Fibroblast of lung (primary cell): ENCODE measurements around the gene PKNOX2. TPM values are rescaled to one million over a fixed set of nuclear protein-coding genes. Genes with fewer than 3 reads are reported as not detected.
A peak's percentile ranks its signal among the peaks of the same experiment; 100 is the strongest.

Experiments used
- DNase-seq, 2 donors: peaks; one replicate each; pipeline versions ENCODE4 v3.0.0 to v3.0.0-alpha.2; 2010; ENCODE audit warnings: low read depth in 2 of 2
- H2AFZ ChIP-seq: 2 replicates; pipeline ENCODE4 v1.5.1; 2012; ENCODE audit warnings: low read length, control low read depth, inconsistent platforms
- H3K27ac ChIP-seq: 2 replicates; pipeline ENCODE4 v1.5.1; 2011; ENCODE audit warnings: low read length, control low read depth; ENCODE audit not compliant: insufficient read depth
- H3K27me3 ChIP-seq: 2 replicates; pipeline ENCODE4 v1.5.1; 2011; ENCODE audit warnings: mild to moderate bottlenecking, low read length; ENCODE audit not compliant: control insufficient read depth, insufficient read depth
- H3K36me3 ChIP-seq: 2 replicates; pipeline ENCODE4 v1.5.1; 2011; ENCODE audit warnings: low read length; ENCODE audit not compliant: control insufficient read depth, insufficient read depth
- H3K4me1 ChIP-seq: 2 replicates; pipeline ENCODE4 v1.5.1; 2011; ENCODE audit warnings: low read length; ENCODE audit not compliant: control insufficient read depth, insufficient read depth; ENCODE audit errors: extremely low read depth
- H3K4me2 ChIP-seq: 2 replicates; pipeline ENCODE4 v1.5.1; 2011; ENCODE audit warnings: low read length, control low read depth; ENCODE audit not compliant: insufficient read depth; ENCODE audit errors: extremely low read depth
- H3K4me3 ChIP-seq, 4 experiments: fragments of 200-600 bp in 1 of 4; sonication (generic) in 1 of 4; replicated peaks in 1 of 4; 2 replicates each; pipeline ENCODE4 v1.5.1; 2011 to 2016; ENCODE audit warnings: low read length in 4 of 4, low read depth in 3 of 4, mild to moderate bottlenecking in 3 of 4, control low read depth in 2 of 4, inconsistent platforms in 1 of 4, mixed read lengths in 1 of 4; ENCODE audit not compliant: insufficient read depth in 1 of 4; ENCODE audit errors: control extremely low read depth in 1 of 4
- H3K79me2 ChIP-seq: 2 replicates; pipeline ENCODE4 v1.5.1; 2012; ENCODE audit warnings: mild to moderate bottlenecking, low read length, inconsistent platforms; ENCODE audit not compliant: control insufficient read depth, insufficient read depth
- H3K9ac ChIP-seq: 2 replicates; pipeline ENCODE4 v1.5.1; 2011; ENCODE audit warnings: mild to moderate bottlenecking, low read length, control low read depth; ENCODE audit not compliant: insufficient read depth
- H3K9me3 ChIP-seq: 2 replicates; pipeline ENCODE4 v1.5.1; 2012; ENCODE audit warnings: low read depth, low read length; ENCODE audit not compliant: control insufficient read depth, insufficient read depth
- H4K20me1 ChIP-seq: 2 replicates; pipeline ENCODE4 v1.5.1; 2011; ENCODE audit warnings: low read length; ENCODE audit not compliant: control insufficient read depth, insufficient read depth; ENCODE audit errors: extremely low read depth
- CTCF ChIP-seq, 2 donors: IDR thresholded peaks in 1 of 2; conservative IDR thresholded peaks in 1 of 2; 1 replicate in 1 of 2; 2 replicates in 1 of 2; pipeline ENCODE4 v1.5.1; 2011 to 2012; ENCODE audit warnings: low read length in 2 of 2, control low read depth in 1 of 2, inconsistent platforms in 1 of 2, low read depth in 1 of 2, mild to moderate bottlenecking in 1 of 2
- EZH2 ChIP-seq: IDR thresholded peaks from 2 replicates; pipeline ENCODE4 v1.5.1; 2012; ENCODE audit warnings: low read length, control low read depth, mild to moderate bottlenecking; ENCODE audit errors: missing control alignments
- polyA plus RNA-seq, 2 donors: library from polyadenylated mRNA; depleted of rRNA in 1 of 2; stranded (reverse) in 1 of 2; unstranded in 1 of 2; fragments of >200 nt; gene quantifications; 2 replicates each; pipeline ENCODE4 v1.2.1, GENCODE V29; 2011 to 2012; ENCODE audit warnings: missing spikeins in 1 of 2
- total RNA-seq: library from RNA; depleted of rRNA; stranded (reverse); fragments of >200 nt; gene quantifications from 2 replicates; pipeline ENCODE4 v1.2.1, GENCODE V29; 2014

Gene PKNOX2
- total and polyA plus RNA-seq, 2 donors (not counting 1 experiment from before 2014, with no cell fraction given) = 0.33 to 2.2 TPM

- no peak overlapping the region for H3K4me3 ChIP-seq
- TF ChIP-seq EZH2 = no peak
- TF ChIP-seq CTCF (conservative IDR thresholded peaks at IDR 0.05 in 1 of 2, IDR thresholded peaks at IDR 0.05 in 1 of 2; ENCODE audit: low read depth in 1 of 2, low read length in 2 of 2) = no peak
- H3K27me3 ChIP-seq = no peaks in the 10 kb centered on the region
- no peak overlapping the region for H3K9ac ChIP-seq
- peaks cover 20% of the 10 kb centered on the region for H3K4me1 ChIP-seq
- H3K79me2 ChIP-seq = no peaks in the 10 kb centered on the region
- no peaks in the 10 kb centered on the region for H4K20me1 ChIP-seq
- H2AFZ ChIP-seq = no peak overlapping the region
- no peak overlapping the region for H3K27ac ChIP-seq
- no peak overlapping the region for H3K4me2 ChIP-seq
- peak in 1 of 2 donors; percentile 27 for DNase-seq
- H3K9me3 ChIP-seq = no peaks in the 10 kb centered on the region
- no peaks in the 10 kb centered on the region for H3K36me3 ChIP-seq
Observed at GRCh38 chr11:125261588-125261987, 97.0 kb downstream of the PKNOX2 start.

GRCh38 chr11:125262194-125262829 lies 97.8 kb downstream of the PKNOX2 start:
- Histone ChIP-seq H3K27me3 (no peaks in the 10 kb centered on the region), H3K79me2 (no peaks in the 10 kb centered on the region), H2AFZ (peak overlapping the region; percentile 37), H3K36me3 (no peaks in the 10 kb centered on the region), H3K4me1 (peaks cover 20% of the 10 kb centered on the region), H3K27ac (peak overlapping the region; percentile 85), H3K4me3 (no peak overlapping the region), H3K9ac (peak overlapping the region; percentile 33), H3K9me3 (no peaks in the 10 kb centered on the region), H4K20me1 (no peaks in the 10 kb centered on the region), H3K4me2 (no peak overlapping the region)
- DNase-seq = peak in 1 of 2 donors; percentile 35
- TF ChIP-seq EZH2 = no peak
- no peak for TF ChIP-seq CTCF (conservative IDR thresholded peaks at IDR 0.05 in 1 of 2, IDR thresholded peaks at IDR 0.05 in 1 of 2; ENCODE audit: low read depth in 1 of 2, low read length in 2 of 2)

- Histone ChIP-seq H3K4me3 (no peak overlapping the region), H3K4me1 (peaks cover 20% of the 10 kb centered on the region), H4K20me1 (no peaks in the 10 kb centered on the region), H3K4me2 (peak overlapping the region; percentile 69), H3K27me3 (no peaks in the 10 kb centered on the region), H2AFZ (peak overlapping the region; percentile 37), H3K36me3 (no peaks in the 10 kb centered on the region), H3K27ac (peak overlapping the region; percentile 85), H3K9me3 (no peaks in the 10 kb centered on the region), H3K9ac (peak overlapping the region; percentile 51), H3K79me2 (no peaks in the 10 kb centered on the region)
- DNase-seq = no peak
- peak in 1 of 2 donors; percentile 2 for TF ChIP-seq CTCF (conservative IDR thresholded peaks at IDR 0.05 in 1 of 2, IDR thresholded peaks at IDR 0.05 in 1 of 2; ENCODE audit: low read depth in 1 of 2, low read length in 2 of 2)
- no peak for TF ChIP-seq EZH2
Observed at GRCh38 chr11:125262830-125263218, 98.3 kb downstream of the PKNOX2 start.
